GM19328 (cell line): ENCODE results near the gene MYCBP2.
A peak's percentile ranks its signal among the peaks of the same experiment; 100 is the strongest.
"Not testable (repeated sequence)": the region's sequence is repeated elsewhere in the genome, so short reads cannot be mapped to it uniquely, and the experiment has no call there.

Experiments used
- ATAC-seq: cut with Tn5 transposase; IDR thresholded peaks from one replicate; pipeline ENCODE4 v1.9.1; 2021; ENCODE audit warnings: mild to moderate bottlenecking, moderate library complexity; ENCODE audit not compliant: unreplicated experiment

The MYCBP2 gene

GRCh38 chr13:77339408-77339807 lies 12.5 kb upstream of the MYCBP2 start:
- ATAC-seq: peak; percentile 49

GRCh38 chr13:77338961-77339401 lies 12.1 kb upstream of the MYCBP2 start:
- ATAC-seq: peak; percentile 66

GRCh38 chr13:77338329-77338728 lies 11.4 kb upstream of the MYCBP2 start:
- ATAC-seq: peak; percentile 18

- no peak for ATAC-seq
Measured at GRCh38 chr13:77337159-77337558, 10.3 kb upstream of the MYCBP2 start.

- ATAC-seq: no peak
Measured at GRCh38 chr13:77335543-77335942, 8.6 kb upstream of the MYCBP2 start.

GRCh38 chr13:77333594-77333993 lies 6.7 kb upstream of the MYCBP2 start:
- no peak for ATAC-seq

- no peak for ATAC-seq
Measured at GRCh38 chr13:77331421-77331820, 4.5 kb upstream of the MYCBP2 start.

GRCh38 chr13:77329911-77330584 lies 3.2 kb upstream of the MYCBP2 start:
- ATAC-seq: no peak

GRCh38 chr13:77329133-77329910 lies 2.4 kb upstream of the MYCBP2 start:
- peak; percentile 50 for ATAC-seq

GRCh38 chr13:77328819-77329132 lies 1.9 kb upstream of the MYCBP2 start:
- peak; percentile 4 for ATAC-seq

GRCh38 chr13:77325371-77325980 lies 1.4 kb downstream of the MYCBP2 start:
- no peak for ATAC-seq

- ATAC-seq: no peak
Measured at GRCh38 chr13:77323858-77324257, 3.0 kb downstream of the MYCBP2 start.

- no peak for ATAC-seq
Measured at GRCh38 chr13:77319536-77319935, 7.4 kb downstream of the MYCBP2 start.

GRCh38 chr13:77318741-77319140 lies 8.2 kb downstream of the MYCBP2 start:
- no peak for ATAC-seq

- no peak for ATAC-seq
Measured at GRCh38 chr13:77316430-77316829, 10.5 kb downstream of the MYCBP2 start.

- not testable (repeated sequence) for ATAC-seq
Measured at GRCh38 chr13:77315509-77315908, 11.4 kb downstream of the MYCBP2 start.

- no peak for ATAC-seq
Measured at GRCh38 chr13:77313923-77314322, 13.0 kb downstream of the MYCBP2 start.

GRCh38 chr13:77312311-77312710 lies 14.6 kb downstream of the MYCBP2 start:
- ATAC-seq: no peak

- no peak for ATAC-seq
Measured at GRCh38 chr13:77310579-77311279, 16.2 kb downstream of the MYCBP2 start.

- no peak for ATAC-seq
Measured at GRCh38 chr13:77310161-77310560, 16.7 kb downstream of the MYCBP2 start.

- no peak for ATAC-seq
Measured at GRCh38 chr13:77309254-77309653, 17.6 kb downstream of the MYCBP2 start.
